ENCODE data around the gene C2orf92. TPM values are rescaled to one million over a fixed set of nuclear protein-coding genes. Genes with fewer than 3 reads are reported as not detected.

C2orf92 gene
- total RNA-seq, 1 experiment from 2014 or later = 10.2 TPM

DNA sequence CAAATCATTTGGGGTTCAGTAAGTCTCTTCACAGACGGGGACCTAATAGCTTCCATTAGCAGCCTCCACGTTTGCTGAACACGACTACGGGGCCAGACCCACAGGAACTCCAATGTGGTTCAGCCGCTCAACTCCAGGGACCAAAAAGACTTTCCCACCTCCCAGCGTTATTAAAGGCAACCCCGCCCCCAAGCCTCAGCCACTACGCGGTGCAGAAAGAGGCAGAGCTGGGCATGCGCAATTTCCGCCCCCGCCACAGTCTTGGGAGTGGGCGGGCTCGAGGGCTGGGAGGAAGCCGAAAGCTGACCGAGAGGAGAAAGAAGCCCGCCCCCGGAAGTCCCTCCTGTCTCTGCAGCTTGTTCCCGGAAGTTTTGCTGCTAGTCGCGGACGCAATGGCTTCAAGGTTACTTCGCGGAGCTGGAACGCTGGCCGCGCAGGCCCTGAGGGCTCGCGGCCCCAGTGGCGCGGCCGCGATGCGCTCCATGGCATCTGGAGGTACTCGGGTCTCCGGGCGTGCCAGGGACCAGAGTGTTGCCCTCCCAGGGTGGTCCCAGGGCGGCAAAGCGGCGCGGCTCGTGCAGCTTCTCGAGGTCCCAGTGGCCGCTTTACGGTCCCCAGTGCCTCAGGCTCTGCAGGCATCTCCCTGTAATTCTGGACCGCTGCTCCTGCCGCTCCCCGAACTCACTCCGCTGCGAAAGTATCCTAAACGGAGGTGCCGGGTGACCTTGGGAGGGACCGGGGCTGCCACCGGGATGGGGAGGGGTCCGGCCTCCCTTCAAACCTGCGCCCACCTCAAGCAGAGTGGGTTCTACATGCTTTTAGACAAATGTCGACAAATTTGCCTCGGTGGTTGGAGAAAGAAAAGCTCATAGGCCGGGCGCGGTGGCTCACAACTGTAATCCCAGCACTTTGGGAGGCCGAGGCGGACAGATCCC lies 23.6 kb upstream of the C2orf92 start, which contains the start of gene COX5B:
TSS of gene COX5B (plus strand) at position 368 of the 935 bp plus-strand sequence. CDS start at position 393, 25 bp downstream.
- ChIA-PET POLR2A (interaction anchor here (0.5 to 2.2 kb wide), 9 partner anchors 10 to 1311 kb away, joined by 3 to 82 read pairs (median 3); partner anchors contain the start of genes ACTR1B and ANKRD36B), CTCF (interaction anchor here (1.0 to 2.1 kb wide), 5 partner anchors 17 to 55 kb away, joined by 5 to 14 read pairs (median 7); partner anchors contain the start of gene ACTR1B)
- BruUV-seq (replicated peaks) = no TSS peak
- TF ChIP-seq CTCF (IDR thresholded peaks at IDR 0.05; ENCODE audit: insufficient read depth in 1 of 2, low read depth in 1 of 2, low read length in 1 of 2, severe bottlenecking in 1 of 2, unreplicated experiment in 1 of 2) = no peak
- DNase-seq = peak; percentile 98 to 99
- Mint-ChIP-seq H3K4me1 (ENCODE audit: low read depth, unreplicated experiment) (peaks cover 6% of the 10 kb centered on the region), H3K27me3 (ENCODE audit: insufficient read depth, unreplicated experiment) (peaks cover 3% of the 10 kb centered on the region), H3K27ac (ENCODE audit: unreplicated experiment) (peak within 1 kb of the TSS; percentile 99), H3K36me3 (ENCODE audit: insufficient read depth, unreplicated experiment) (peaks cover 45% of the 10 kb centered on the region), H3K9me3 (ENCODE audit: unreplicated experiment) (no peaks in the 10 kb centered on the region), H3K4me3 (ENCODE audit: unreplicated experiment) (peak within 1 kb of the TSS; percentile 99)
- Histone ChIP-seq H3K27me3 (replicated peaks; ENCODE audit: control insufficient read depth, insufficient read depth, low read length) (no peaks in the 10 kb centered on the region), H3K4me1 (no peaks in the 10 kb centered on the region), H3K9me3 (no peaks in the 10 kb centered on the region), H3K4me3 (ENCODE audit: low read depth, low read length) (peak within 1 kb of the TSS; percentile 88), H3K36me3 (ENCODE audit: control insufficient read depth, insufficient read depth, low read length) (peaks cover 3% of the 10 kb centered on the region; the same call in 1 of the 2 replicates)
- intact Hi-C loops (cut with micrococcal nuclease; ENCODE audit: unreplicated experiment) = loop anchor here (1.0 to 5.0 kb wide), 2 partner anchors 18 to 54 kb away; partner anchors contain the start of gene ACTR1B

DNA sequence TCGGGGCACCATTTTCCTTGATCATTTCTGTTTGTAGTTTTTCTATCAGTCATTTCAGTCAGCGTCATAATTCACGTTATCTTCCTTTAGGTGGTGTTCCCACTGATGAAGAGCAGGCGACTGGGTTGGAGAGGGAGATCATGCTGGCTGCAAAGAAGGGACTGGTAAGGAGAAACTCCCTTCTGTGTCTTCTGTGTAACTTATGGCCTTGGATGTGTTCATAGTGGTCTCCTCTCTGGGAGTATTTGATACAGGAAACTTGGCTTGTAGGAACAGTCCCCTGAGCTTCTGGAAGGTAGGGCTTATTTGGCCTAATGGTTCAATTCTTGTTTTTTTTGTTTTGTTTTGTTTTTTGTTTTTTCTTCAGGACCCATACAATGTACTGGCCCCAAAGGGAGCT lies 22.5 kb upstream of the C2orf92 start:
- Histone ChIP-seq H3K27me3 (replicated peaks; ENCODE audit: control insufficient read depth, insufficient read depth, low read length) (no peaks in the 10 kb centered on the region), H3K36me3 (ENCODE audit: control insufficient read depth, insufficient read depth, low read length) (peaks cover 3% of the 10 kb centered on the region; the same call in 1 of the 2 replicates), H3K9me3 (no peaks in the 10 kb centered on the region), H3K4me1 (no peaks in the 10 kb centered on the region), H3K4me3 (ENCODE audit: low read depth, low read length) (peak overlapping the region; percentile 88)
- peaks cover 45% of the 10 kb centered on the region for H3K36me3 Mint-ChIP-seq (ENCODE audit: insufficient read depth, unreplicated experiment)
- BruUV-seq (replicated peaks) = TSS peak; percentile 48
- no peak for DNase-seq
- no peak for TF ChIP-seq CTCF (IDR thresholded peaks at IDR 0.05; ENCODE audit: insufficient read depth in 1 of 2, low read depth in 1 of 2, low read length in 1 of 2, severe bottlenecking in 1 of 2, unreplicated experiment in 1 of 2)
- H3K27ac Mint-ChIP-seq (ENCODE audit: unreplicated experiment) = peak overlapping the region; percentile 99
- intact Hi-C loops (cut with micrococcal nuclease; ENCODE audit: unreplicated experiment) = loop anchor here (5.0 kb wide), 1 partner anchor 55 kb away; no protein-coding TSS in a partner anchor
- no peaks in the 10 kb centered on the region for H3K9me3 Mint-ChIP-seq (ENCODE audit: unreplicated experiment)
- ChIA-PET CTCF (interaction anchor here (1.8 to 2.1 kb wide), 2 partner anchors 16 to 56 kb away, joined by 7 to 14 read pairs; no protein-coding TSS in a partner anchor), POLR2A (interaction anchor here (0.5 to 2.2 kb wide), 3 partner anchors 16 to 44 kb away, joined by 4 to 82 read pairs (median 6); partner anchors contain the start of gene ACTR1B)
- peaks cover 6% of the 10 kb centered on the region for H3K4me1 Mint-ChIP-seq (ENCODE audit: low read depth, unreplicated experiment)
- H3K4me3 Mint-ChIP-seq (ENCODE audit: unreplicated experiment) = peak overlapping the region; percentile 99
- peaks cover 3% of the 10 kb centered on the region for H3K27me3 Mint-ChIP-seq (ENCODE audit: insufficient read depth, unreplicated experiment)

DNA sequence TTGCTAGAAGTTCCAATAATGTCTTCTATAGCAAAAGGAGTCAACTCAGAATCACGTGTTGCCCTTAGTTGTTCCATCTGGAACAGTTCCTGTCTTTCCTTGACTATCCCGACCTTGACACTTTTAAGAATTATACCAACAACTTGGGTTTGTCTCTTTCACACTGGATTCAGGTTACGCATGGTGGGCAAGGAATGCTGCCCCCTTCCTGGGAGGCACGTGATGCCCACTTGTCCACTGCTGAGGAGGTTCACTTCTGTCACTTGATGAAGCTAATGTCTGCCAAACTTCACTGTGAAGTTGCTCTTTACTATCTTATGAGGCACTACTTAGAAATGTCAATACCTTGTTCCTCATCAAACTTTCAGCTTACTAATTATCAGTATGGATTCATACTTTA lies 18.4 kb upstream of the C2orf92 start:
- BruUV-seq (replicated peaks) = no TSS peak
- no peak overlapping the region for H3K4me3 Mint-ChIP-seq (ENCODE audit: unreplicated experiment)
- H3K36me3 Mint-ChIP-seq (ENCODE audit: insufficient read depth, unreplicated experiment) = peaks cover 45% of the 10 kb centered on the region
- no peak for DNase-seq
- peaks cover 3% of the 10 kb centered on the region for H3K36me3 ChIP-seq (ENCODE audit: control insufficient read depth, insufficient read depth, low read length)
- intact Hi-C loops (cut with micrococcal nuclease; ENCODE audit: unreplicated experiment) = no loop called here
- no peaks in the 10 kb centered on the region for H3K27me3 ChIP-seq (replicated peaks; ENCODE audit: control insufficient read depth, insufficient read depth, low read length)
- no peak overlapping the region for H3K27ac Mint-ChIP-seq (ENCODE audit: unreplicated experiment)
- no peaks in the 10 kb centered on the region for H3K9me3 ChIP-seq
- ChIA-PET CTCF (interaction anchor here (1.6 to 2.5 kb wide), 3 partner anchors 13 to 60 kb away, joined by 4 to 11 read pairs (median 10); partner anchors contain the start of gene ACTR1B), POLR2A (interaction anchor here (0.8 kb wide), 1 partner anchor 13 kb away, joined by 4 read pairs; no protein-coding TSS in a partner anchor)
- H3K27me3 Mint-ChIP-seq (ENCODE audit: insufficient read depth, unreplicated experiment) = no peaks in the 10 kb centered on the region
- no peaks in the 10 kb centered on the region for H3K4me1 ChIP-seq
- H3K4me1 Mint-ChIP-seq (ENCODE audit: low read depth, unreplicated experiment) = peaks cover 6% of the 10 kb centered on the region
- H3K4me3 ChIP-seq (ENCODE audit: low read depth, low read length) = no peak overlapping the region
- TF ChIP-seq CTCF (IDR thresholded peaks at IDR 0.05; ENCODE audit: insufficient read depth in 1 of 2, low read depth in 1 of 2, low read length in 1 of 2, severe bottlenecking in 1 of 2, unreplicated experiment in 1 of 2) = no peak
- H3K9me3 Mint-ChIP-seq (ENCODE audit: unreplicated experiment) = peaks cover 18% of the 10 kb centered on the region

Measured in Caco-2 (cell line).